ENCODE data around the gene MMP3. TPM values are rescaled to one million over a fixed set of nuclear protein-coding genes. Genes with fewer than 3 reads are reported as not detected.

MMP3 gene
- total and polyA plus RNA-seq, 9 of the 15 experiments (the other 6 are each of a cell fraction or from before 2014, with no cell fraction given), result not detected

DNA sequence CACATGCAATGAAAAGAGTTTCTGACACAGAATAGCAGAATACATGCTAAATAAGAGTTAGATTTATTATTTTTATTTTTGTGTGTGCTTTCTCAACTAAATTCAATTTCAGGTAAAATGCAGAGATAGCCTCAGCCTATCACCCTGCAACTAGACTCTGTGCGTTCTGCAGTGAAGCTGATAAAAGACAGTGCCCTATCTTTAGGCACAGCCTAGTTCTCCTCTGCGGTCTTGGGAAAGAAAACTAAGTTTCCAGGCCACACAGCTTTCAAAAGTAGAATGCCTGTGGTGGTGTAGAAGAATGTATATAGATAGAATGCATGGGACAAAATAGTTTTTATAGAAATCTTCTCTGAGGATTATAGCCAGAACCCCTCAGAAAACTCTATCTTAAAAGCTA lies 33.4 kb downstream of the MMP3 start:
- ATAC-seq, result no peak
- H3K9ac ChIP-seq (ENCODE audit: insufficient read depth in 1 of 2, low read depth in 2 of 2, low read length in 2 of 2), result no peak overlapping the region
- H3K27me3 ChIP-seq (ENCODE audit: control insufficient read depth in 2 of 2, insufficient read depth in 2 of 2, low read length in 2 of 2), result no peaks in the 10 kb centered on the region
- H4K20me1 ChIP-seq (replicated peaks; ENCODE audit: control insufficient read depth, insufficient read depth, low read length), result no peaks in the 10 kb centered on the region
- H3K79me2 ChIP-seq (ENCODE audit: control insufficient read depth, insufficient read depth, low read length), result no peaks in the 10 kb centered on the region
- no peaks in the 10 kb centered on the region for H3K9me1 ChIP-seq (ENCODE audit: control insufficient read depth, insufficient read depth, low read length)
- no TSS peak for BruUV-seq (replicated peaks)
- CTCF ChIA-PET (ENCODE audit: low intra/inter-chr PET ratio), result no interaction called here
- DNase-seq (ENCODE audit: extremely low read depth in 1 of 4, low spot score in 3 of 4), result peak in 1 of 4 experiments; percentile 9
- FAIRE-seq, result no peak
- no peak overlapping the region for H2AFZ ChIP-seq (ENCODE audit: low read depth, low read length)
- no peaks in the 10 kb centered on the region for H3K9me3 ChIP-seq (replicated peaks; ENCODE audit: control insufficient read depth, insufficient read depth, low read depth, low read length)
- H3K36me3 ChIP-seq (ENCODE audit: control insufficient read depth, insufficient read depth, low read length), result no peaks in the 10 kb centered on the region
- in situ Hi-C loops (cut with MboI), result no loop called here
- no peak overlapping the region for H3K4me2 ChIP-seq (ENCODE audit: insufficient read depth, low read length)
- intact Hi-C loops (cut with micrococcal nuclease), result loop anchor here (10.0 kb wide), 1 partner anchor 135 kb away; no protein-coding TSS in a partner anchor
- no peaks in the 10 kb centered on the region; a peak in 1 of 5 replicates for H3K4me1 ChIP-seq (replicated peaks in 1 of 2; ENCODE audit: control insufficient read depth in 2 of 2, insufficient read depth in 2 of 2, low read length in 2 of 2)
- H3K4me3 ChIP-seq, result no peak overlapping the region
- no peak overlapping the region for H3K27ac ChIP-seq (ENCODE audit: extremely low read depth, low read depth, low read length)
- WGBS (ENCODE audit: insufficient coverage, low coverage, missing lambda C conversion rate), result 0% methylated on average over 2 of the region's 2 CpGs
- POLR2A ChIA-PET, result no interaction called here
- TF ChIP-seq MEIS2 (IDR thresholded peaks at IDR 0.05; ENCODE audit: partially characterized antibody) (no peak), ETV5 (CRISPR knock-in tag; IDR thresholded peaks at IDR 0.05; ENCODE audit: low read depth) (no peak), TAL1 (IDR thresholded peaks at IDR 0.05) (peak; percentile 9; the same call in 1 of the 2 replicates), HNRNPH1 (optimal IDR thresholded peaks at IDR 0.05; ENCODE audit: low read depth, low read length) (no peak), SMAD2 (IDR thresholded peaks at IDR 0.05; ENCODE audit: low read depth, low read length) (no peak), MTF1 (CRISPR knock-in tag; IDR thresholded peaks at IDR 0.05; ENCODE audit: borderline replicate concordance) (no peak), CBFA2T3 (IDR thresholded peaks at IDR 0.05) (peak; percentile 35), SMAD1 (IDR thresholded peaks at IDR 0.05; ENCODE audit: low read depth, low read length, partially characterized antibody) (no peak), RBFOX2 (IDR thresholded peaks at IDR 0.05; ENCODE audit: low read depth, low read length) (no peak), TEAD4 (IDR thresholded peaks at IDR 0.05; ENCODE audit: low read length) (0 out of 2 replicates have a peak, but pooled peaks have one; percentile 8), TEAD4 (CRISPR knock-in tag; IDR thresholded peaks at IDR 0.05; ENCODE audit: borderline replicate concordance) (no peak), SPI1 (IDR thresholded peaks at IDR 0.05; ENCODE audit: borderline replicate concordance, low read depth, low read length) (no peak), SIN3B (IDR thresholded peaks at IDR 0.05; ENCODE audit: low read depth) (no peak), CHD2 (IDR thresholded peaks at IDR 0.05; ENCODE audit: low read depth, low read length) (no peak), SNIP1 (IDR thresholded peaks at IDR 0.05; ENCODE audit: low read depth) (no peak), CBX5 (IDR thresholded peaks at IDR 0.05; ENCODE audit: borderline replicate concordance, low read depth) (no peak)
- TF ChIP-seq, protein P1, sequence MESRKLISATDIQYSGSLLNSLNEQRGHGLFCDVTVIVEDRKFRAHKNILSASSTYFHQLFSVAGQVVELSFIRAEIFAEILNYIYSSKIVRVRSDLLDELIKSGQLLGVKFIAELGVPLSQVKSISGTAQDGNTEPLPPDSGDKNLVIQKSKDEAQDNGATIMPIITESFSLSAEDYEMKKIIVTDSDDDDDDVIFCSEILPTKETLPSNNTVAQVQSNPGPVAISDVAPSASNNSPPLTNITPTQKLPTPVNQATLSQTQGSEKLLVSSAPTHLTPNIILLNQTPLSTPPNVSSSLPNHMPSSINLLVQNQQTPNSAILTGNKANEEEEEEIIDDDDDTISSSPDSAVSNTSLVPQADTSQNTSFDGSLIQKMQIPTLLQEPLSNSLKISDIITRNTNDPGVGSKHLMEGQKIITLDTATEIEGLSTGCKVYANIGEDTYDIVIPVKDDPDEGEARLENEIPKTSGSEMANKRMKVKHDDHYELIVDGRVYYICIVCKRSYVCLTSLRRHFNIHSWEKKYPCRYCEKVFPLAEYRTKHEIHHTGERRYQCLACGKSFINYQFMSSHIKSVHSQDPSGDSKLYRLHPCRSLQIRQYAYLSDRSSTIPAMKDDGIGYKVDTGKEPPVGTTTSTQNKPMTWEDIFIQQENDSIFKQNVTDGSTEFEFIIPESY (CRISPR knock-in tag; IDR thresholded peaks at IDR 0.05), result no peak
- TF ChIP-seq, protein P2, sequence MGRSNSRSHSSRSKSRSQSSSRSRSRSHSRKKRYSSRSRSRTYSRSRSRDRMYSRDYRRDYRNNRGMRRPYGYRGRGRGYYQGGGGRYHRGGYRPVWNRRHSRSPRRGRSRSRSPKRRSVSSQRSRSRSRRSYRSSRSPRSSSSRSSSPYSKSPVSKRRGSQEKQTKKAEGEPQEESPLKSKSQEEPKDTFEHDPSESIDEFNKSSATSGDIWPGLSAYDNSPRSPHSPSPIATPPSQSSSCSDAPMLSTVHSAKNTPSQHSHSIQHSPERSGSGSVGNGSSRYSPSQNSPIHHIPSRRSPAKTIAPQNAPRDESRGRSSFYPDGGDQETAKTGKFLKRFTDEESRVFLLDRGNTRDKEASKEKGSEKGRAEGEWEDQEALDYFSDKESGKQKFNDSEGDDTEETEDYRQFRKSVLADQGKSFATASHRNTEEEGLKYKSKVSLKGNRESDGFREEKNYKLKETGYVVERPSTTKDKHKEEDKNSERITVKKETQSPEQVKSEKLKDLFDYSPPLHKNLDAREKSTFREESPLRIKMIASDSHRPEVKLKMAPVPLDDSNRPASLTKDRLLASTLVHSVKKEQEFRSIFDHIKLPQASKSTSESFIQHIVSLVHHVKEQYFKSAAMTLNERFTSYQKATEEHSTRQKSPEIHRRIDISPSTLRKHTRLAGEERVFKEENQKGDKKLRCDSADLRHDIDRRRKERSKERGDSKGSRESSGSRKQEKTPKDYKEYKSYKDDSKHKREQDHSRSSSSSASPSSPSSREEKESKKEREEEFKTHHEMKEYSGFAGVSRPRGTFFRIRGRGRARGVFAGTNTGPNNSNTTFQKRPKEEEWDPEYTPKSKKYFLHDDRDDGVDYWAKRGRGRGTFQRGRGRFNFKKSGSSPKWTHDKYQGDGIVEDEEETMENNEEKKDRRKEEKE (IDR thresholded peaks at IDR 0.05; ENCODE audit: borderline replicate concordance in 1 of 2, control insufficient read depth in 1 of 2, low read depth in 2 of 2, low read length in 1 of 2), result no peak
- TF ChIP-seq, protein P3, sequence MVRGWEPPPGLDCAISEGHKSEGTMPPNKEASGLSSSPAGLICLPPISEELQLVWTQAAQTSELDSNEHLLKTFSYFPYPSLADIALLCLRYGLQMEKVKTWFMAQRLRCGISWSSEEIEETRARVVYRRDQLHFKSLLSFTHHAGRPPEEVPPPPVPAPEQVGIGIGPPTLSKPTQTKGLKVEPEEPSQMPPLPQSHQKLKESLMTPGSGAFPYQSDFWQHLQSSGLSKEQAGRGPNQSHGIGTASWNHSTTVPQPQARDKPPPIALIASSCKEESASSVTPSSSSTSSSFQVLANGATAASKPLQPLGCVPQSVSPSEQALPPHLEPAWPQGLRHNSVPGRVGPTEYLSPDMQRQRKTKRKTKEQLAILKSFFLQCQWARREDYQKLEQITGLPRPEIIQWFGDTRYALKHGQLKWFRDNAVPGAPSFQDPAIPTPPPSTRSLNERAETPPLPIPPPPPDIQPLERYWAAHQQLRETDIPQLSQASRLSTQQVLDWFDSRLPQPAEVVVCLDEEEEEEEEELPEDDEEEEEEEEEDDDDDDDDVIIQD (CRISPR knock-in tag; IDR thresholded peaks at IDR 0.05), result no peak
